Stimulated activated CD8-positive, alpha-beta memory T cell treated with anti-CD3 and anti-CD28 coated beads, Interleukin-4, amount 100 ng/mL, for 48 hours (primary cell): ENCODE data around the gene PLEKHA3.
A peak's percentile ranks its signal among the peaks of the same experiment; 100 is the strongest.

Experiments
- DNase-seq: peaks from one replicate; pipeline ENCODE4 v3.0.0-alpha.2; 2020

The PLEKHA3 gene

GRCh38 chr2:178526256-178526655 is 46.0 kb downstream of the PLEKHA3 start:
- DNase-seq, result no peak

DNA sequence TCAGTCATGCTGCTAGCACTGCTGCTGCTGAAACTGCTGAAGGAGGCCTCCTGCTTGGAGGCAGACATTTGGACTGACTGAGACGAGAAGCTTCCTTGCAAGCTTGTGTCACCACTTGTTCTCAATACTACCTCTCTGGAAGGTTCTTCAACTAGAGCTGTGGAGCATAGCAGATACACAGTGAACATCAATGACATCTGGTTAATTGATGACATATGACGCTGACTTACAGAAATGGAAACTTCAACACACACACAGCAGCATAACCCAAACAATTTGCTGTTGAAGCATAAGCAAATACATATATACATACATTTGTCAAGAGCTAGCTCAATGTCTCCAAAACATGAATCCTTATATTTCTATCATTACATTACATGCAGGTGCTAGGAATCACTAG is 47.3 kb downstream of the PLEKHA3 start:
- DNase-seq, result no peak

DNA sequence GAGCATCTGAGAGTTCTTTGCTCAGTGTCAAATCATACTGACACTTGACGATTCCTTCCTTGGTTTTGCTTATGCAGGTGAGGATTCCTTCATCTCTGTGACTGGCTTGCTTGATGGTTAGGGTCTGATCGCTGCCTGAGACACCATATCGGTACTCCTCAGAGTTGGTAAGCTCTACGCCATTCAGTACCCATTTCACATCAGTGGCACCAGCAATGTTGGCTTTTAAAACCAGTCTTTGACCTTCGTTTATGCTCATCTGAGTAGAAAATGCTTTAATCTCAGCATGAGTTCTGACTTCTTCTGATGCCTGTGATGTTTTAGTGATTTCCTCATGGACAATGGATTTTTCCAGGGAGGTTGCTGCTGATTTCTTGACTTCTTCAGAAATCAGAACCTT is 48.4 kb downstream of the PLEKHA3 start:
- DNase-seq, result no peak

GRCh38 chr2:178529194-178529593 is 48.9 kb downstream of the PLEKHA3 start:
- no peak for DNase-seq

DNA sequence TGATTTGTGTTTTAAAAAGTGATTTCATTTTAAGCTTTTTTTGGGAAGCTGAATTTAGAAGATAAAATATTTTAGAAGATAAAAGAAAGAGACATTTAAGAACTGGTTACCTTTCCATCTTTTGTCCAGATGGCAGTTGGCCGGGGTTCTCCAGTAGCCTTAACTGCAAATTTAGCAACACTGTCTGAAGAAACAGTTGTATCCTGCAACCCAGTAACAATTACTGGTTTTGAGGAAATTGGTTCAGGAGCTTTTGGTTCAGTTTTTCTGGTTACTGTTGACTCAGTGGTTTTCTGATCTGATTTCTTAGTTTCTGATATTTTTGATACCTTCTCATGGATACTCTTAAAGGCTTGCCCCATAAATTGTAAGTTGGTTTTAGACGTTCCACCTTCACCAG is 49.9 kb downstream of the PLEKHA3 start:
- no peak for DNase-seq

DNA sequence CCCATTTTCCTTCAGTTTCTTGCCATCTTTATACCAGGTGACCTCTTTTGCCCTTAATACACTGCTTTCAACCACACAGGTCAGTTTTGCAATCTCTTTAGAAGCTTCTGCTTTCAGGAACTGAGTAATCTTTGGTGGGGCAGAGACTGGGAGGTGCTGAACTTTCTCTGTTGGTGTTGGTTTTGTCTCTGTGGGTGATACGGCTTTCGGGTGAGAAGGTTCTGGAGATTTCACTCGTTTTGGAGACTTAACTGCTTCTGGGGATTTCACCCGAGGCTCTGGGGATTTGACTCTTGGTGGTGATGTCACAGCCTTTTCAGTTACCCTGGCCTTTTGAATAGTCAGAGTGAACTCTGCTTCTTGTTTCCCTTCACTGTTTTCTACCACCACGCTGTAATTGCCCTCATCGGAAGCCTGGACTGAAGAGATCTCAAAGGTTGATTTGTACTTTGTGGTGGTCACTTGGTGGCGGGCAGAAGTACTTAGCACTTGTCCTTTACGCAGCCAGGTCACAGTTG is 50.4 kb downstream of the PLEKHA3 start:
- peak; percentile 55 for DNase-seq

DNA sequence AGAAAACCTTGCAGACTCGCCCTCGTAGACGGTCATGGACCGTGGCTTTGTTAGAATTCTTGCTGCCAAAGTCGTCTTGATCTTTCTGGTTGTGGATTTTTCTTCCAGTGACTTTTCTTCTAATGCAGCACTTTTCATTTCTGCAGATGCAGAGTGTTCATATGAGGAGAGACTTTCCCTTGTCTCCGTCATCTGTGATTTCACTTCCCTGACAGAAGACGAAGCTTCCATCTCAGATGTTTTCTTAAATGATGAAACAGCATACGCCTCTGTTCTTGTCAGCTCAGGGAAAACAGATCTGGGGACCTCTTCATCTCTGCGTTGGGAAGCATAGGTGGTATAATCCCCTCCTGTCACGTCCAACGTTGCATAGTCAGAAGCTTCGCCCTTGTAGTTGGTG is 50.9 kb downstream of the PLEKHA3 start:
- DNase-seq, result no peak

- no peak for DNase-seq
Observed at GRCh38 chr2:178536037-178536436, 55.8 kb downstream of the PLEKHA3 start.

GRCh38 chr2:178542161-178542560 is 61.9 kb downstream of the PLEKHA3 start:
- DNase-seq, result no peak

- DNase-seq, result no peak
Observed at GRCh38 chr2:178542569-178542968, 62.3 kb downstream of the PLEKHA3 start.

GRCh38 chr2:178550352-178550751 is 70.1 kb downstream of the PLEKHA3 start:
- no peak for DNase-seq

GRCh38 chr2:178553047-178553446 is 72.8 kb downstream of the PLEKHA3 start:
- DNase-seq, result no peak
